GM12874 (cell line): ENCODE results near the gene ATP11A.

ENCODE experiments used
- TF ChIP-seq, protein P1 (sequence below): IDR thresholded peaks from 2 replicates; pipeline ENCODE4 v1.5.1; 2011; ENCODE audit warnings: low read depth, mild to moderate bottlenecking, control low read depth, low read length, moderate library complexity; ENCODE audit not compliant: insufficient read depth

Gene ATP11A

DNA sequence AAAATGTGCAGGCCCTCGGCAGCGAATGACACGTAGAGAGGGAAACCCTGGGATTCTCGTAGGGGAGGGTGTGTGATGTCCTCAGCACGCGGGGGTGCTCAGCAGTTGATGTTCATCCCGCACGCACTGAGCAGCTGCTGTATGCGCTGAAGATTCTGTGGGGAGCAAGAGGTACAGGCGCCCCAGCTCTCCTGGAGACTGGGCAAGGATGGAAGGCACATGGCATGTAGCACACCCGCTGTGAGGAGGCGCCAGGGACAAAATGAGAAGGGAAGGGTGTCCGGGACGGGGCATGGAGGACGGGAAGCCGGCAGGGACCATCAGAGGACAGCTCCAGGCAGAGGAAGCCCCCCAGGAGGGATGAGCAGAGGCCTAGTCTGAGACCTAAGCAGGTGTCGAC, 15.4 kb downstream of the ATP11A start:
- TF ChIP-seq, protein P1, sequence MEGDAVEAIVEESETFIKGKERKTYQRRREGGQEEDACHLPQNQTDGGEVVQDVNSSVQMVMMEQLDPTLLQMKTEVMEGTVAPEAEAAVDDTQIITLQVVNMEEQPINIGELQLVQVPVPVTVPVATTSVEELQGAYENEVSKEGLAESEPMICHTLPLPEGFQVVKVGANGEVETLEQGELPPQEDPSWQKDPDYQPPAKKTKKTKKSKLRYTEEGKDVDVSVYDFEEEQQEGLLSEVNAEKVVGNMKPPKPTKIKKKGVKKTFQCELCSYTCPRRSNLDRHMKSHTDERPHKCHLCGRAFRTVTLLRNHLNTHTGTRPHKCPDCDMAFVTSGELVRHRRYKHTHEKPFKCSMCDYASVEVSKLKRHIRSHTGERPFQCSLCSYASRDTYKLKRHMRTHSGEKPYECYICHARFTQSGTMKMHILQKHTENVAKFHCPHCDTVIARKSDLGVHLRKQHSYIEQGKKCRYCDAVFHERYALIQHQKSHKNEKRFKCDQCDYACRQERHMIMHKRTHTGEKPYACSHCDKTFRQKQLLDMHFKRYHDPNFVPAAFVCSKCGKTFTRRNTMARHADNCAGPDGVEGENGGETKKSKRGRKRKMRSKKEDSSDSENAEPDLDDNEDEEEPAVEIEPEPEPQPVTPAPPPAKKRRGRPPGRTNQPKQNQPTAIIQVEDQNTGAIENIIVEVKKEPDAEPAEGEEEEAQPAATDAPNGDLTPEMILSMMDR: no peak

DNA sequence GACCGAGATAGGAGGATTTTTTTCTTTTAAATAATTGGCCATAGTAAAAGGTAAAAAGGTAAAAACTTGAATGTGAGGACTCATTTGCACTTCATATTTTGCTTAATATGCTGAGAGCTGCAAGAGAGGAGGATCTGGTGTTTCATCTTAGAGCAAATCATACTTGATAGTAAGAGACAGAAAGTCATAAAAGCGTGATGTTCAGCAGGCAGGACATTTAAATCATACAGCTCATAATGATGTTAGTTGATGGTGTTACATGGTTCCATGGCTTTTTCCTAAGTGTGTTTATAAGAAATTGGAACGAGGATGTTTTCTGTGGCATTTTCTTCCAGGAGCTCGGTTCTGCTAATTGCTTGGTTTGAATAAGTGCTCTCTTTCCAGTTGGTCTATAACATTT, 16.3 kb downstream of the ATP11A start:
- TF ChIP-seq, protein P1: no peak

DNA sequence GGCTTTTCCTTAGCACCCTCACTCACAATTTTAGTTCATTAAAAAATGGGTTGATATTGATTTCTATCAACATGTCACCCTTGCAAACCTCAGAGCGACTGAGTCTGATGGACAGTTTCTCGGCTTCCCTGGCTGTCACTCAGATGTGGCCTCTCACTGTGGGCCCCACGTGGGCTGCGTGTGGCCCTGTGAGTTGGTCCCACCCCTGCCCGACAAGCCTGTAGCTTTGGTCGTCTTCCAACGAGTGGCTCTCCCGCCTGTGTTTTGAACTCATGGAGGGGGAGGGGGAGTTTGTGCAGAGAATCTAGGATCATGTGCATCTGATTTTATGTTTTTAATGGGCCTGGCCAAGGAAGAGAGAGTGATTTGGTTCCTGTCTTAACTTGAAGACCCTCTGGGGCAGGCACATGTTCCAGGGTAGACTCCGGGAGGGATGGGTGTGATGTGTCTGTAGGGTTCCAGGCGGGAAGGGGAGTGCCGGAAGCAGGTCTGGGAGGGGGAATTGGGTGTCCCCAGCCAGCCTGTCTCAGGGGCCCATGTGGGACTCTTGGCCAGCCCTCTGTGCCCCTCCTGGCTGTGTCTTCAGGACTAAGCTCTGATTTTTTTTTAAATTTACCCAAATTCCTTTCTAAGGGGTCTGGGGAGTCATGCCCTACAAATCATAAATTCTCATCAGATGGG, 18.9 kb downstream of the ATP11A start:
- TF ChIP-seq, protein P1: no peak

DNA sequence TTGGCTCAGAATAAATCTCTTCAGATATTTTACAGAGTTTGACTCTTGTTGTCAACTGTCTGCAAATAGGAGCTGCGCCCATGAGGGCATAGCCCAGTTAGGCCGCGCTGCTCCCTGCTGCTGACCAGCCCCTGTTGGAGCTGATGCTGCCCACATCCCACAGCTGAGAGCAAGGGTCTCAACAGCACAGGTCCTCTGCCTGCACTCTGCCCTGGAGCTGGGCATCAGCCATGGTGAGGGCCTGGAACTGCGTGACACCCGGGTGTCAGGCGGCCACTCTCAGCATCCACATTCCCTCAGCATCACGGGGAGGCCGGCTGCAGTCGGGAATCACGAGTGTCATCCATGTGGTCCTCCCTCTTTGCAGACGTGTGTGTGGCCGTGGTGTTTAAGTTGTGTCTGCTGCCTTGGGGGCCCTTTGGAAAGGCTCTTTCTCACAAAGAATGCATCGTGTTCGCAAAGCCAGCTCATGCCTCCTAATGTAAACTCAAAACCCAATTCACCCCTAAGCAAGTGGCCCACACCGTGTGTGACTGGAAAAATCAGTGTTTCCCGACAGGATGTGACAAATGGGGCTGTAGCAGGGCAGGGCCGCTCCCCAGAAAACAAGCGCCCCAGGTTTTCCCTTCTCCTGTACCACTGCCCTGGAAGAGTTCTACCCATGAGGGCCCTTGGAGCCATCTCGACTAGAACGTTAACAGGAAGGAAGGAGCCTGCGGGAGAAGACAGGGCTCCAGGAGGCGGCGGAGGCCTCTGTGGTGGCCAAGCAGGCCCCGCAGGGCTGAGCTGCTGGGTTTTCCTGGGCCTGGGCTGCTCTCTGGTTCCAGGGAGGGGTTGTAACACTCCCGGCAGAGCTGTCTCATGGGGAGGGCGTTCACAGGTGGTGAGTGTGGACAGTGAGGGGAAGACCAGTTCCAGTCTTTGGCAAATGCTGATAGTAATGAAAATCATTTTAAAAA, 20.3 kb downstream of the ATP11A start:
- TF ChIP-seq, protein P1: no peak

DNA sequence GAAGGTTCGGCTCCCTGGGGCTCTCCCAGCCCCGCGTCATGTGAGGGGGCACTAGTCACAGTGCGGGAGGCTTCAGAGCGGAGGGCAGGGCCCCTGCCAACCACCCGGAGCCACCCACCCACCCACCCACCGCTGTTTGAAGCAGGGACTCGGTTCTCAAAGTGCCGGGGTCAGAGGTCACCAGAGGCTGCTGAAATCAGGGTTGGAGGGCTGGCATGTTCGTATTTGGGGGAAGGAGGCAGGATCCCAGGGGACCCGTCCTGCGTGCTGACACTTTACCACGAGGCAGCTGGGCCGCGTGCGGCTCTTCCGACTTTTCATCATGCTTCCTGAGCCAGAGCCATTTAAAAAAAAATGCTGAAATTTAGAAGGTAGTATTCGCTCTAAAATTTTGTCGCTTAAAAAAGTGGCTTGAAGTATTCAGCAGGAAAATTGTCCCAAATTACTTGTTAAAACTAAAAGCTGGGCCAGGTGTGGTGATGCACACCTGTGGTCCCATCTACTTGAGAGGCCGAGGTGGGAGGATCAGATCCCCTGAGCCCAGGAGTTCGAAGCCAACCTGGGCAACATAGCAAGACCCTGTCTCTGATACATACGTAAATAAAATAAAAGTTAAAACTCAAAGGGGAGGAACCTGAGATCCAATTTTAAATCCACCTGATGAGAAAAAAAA, 21.2 kb downstream of the ATP11A start:
- TF ChIP-seq, protein P1: no peak

DNA sequence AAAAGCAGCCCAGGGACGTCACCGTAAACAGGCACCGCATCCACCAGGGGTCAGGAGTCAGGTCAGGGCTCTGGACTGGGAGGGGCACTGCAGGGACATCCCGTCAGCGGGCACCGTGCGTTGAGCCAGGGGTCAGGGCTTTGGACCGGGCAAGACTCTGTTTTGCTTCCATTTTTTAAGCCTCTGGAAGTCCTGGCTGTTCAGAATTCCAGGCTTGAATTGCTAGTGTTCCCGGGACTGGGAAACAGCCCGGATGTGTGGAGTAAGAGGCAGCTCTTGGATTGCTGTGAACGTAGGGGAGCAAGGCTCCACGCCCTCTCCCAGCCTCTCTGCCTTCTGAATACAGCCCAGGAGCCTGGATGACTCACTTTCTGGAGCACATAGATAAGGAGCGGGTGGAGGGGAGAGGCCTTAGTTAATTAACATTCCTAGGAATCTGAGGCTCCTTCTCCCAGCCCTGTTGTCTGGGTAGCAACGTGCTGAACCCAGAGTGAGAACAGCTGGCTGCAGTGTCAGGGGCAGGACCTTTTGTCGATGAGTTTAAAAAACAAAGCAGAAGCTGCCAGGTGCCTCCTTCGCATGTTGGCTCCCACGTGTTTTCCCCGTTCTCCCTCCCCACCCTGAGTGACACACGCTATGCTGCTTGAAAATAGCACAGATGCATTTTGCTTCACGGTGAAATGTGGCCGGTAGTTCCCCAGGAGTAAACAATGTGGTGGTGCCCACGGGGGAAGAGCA, 21.9 kb downstream of the ATP11A start:
- TF ChIP-seq, protein P1: no peak
